Pancreas (tissue), 10 donors: Measurements from ENCODE around the gene RASSF3. TPM values are rescaled to one million over a fixed set of nuclear protein-coding genes. Genes with fewer than 3 reads are reported as not detected.
"Not testable (repeated sequence)": the region's sequence is repeated elsewhere in the genome, so short reads cannot be mapped to it uniquely, and the experiment has no call there.

Experiments
- ATAC-seq, 4 donors: fragments of 200-7000 bp; cut with Tn5 transposase; one replicate each; pipeline versions ENCODE4 v1.8.0 to v1.9.1; 2020; ENCODE audit warnings: mild to moderate bottlenecking in 4 of 4, moderate library complexity in 4 of 4
- DNase-seq, 6 donors: peaks; one replicate each; pipeline ENCODE4 v3.0.0-alpha.2; 2020
- FAIRE-seq: peaks from 2 replicates; lab custom pipeline; 2012; peaks lifted over from hg19 to GRCh38; lab: Jason Lieb, UNC
- H3K27ac ChIP-seq, 4 donors: fragments of 200-600 bp; sonication (generic); 1 replicate in 3 of 4; 2 replicates in 1 of 4; pipeline versions ENCODE4 v1.5.0 to v1.8.0; 2020
- H3K27me3 ChIP-seq, 4 donors: fragments of 200-600 bp; one replicate each; pipeline ENCODE4 v1.8.0; 2021
- H3K36me3 ChIP-seq, 3 donors: fragments of 200-600 bp; sonication (generic) in 1 of 3; one replicate each; pipeline versions ENCODE4 v1.5.0 to v1.8.0; 2020 to 2021
- H3K4me1 ChIP-seq, 3 donors: fragments of 200-600 bp; one replicate each; pipeline ENCODE4 v1.8.0; 2021
- H3K4me3 ChIP-seq, 4 donors: fragments of 200-600 bp; sonication (generic) in 2 of 4; one replicate each; pipeline versions ENCODE4 v1.5.0 to v1.8.0; 2020 to 2021
- H3K9me3 ChIP-seq, 4 donors: fragments of 200-600 bp; one replicate each; pipeline ENCODE4 v1.8.0; 2021
- WGBS, 2 donors: extraction: QIAGEN DNeasy Blood & Tissue Kit; methylation state at CpG; one replicate each; pipeline ENCODE4 v1.1.7; 2013; 5-methylcytosine and 5-hydroxymethylcytosine counted together
- intact Hi-C, 3 donors: fragments of 100-400 bp; cut with DNase I; formaldehyde crosslinking; loops; one replicate each; pipeline versions ENCODE4 v1.11.1 to v1.14.2; 2022
- polyA plus RNA-seq, 2 donors: library from polyadenylated mRNA; stranded (reverse); fragments of 200-250 nt; gene quantifications; one replicate each; pipeline ENCODE4 v1.2.3, GENCODE V29; 2013
- total RNA-seq, 6 donors: library from RNA; stranded (reverse); fragmentation: NEBNext Ultra II Directional in 4 of 6; extraction: Animal tissue kit (Norgen Biotek cat#: 25700) in 4 of 6; gene quantifications; one replicate each; pipeline versions ENCODE4 v1.2.1 to v1.2.4, GENCODE V29; 2021 to 2023
- TF ChIP-seq, protein P1 (sequence below), 4 donors: fragments of 200-600 bp; sonication (generic) in 3 of 4; IDR thresholded peaks; one replicate each; pipeline versions ENCODE4 v1.5.0 to v1.8.0; 2021; ENCODE audit warnings: antibody characterized with exemption in 4 of 4
- donor health status: healthy with polysubstance abuse.
- donor health status: DM: no; HTN: no; CAD: no; lungs with moderate emphysema.
- donor health status: DM: no; HTN: no; CAD: no.
- donor health status: control.
- donor health status: control.
- donor health status: Bipolar disorder and iron deficiency.
- donor health status: DM: yes; HTN: yes; CAD: no.
- donor health status: DM: no; HTN: no; CAD: no.
- donor health status: DM: no; HTN: no; CAD: no.
- donor health status: DM: yes; HTN: yes; CAD: no.

The RASSF3 gene
- total and polyA plus RNA-seq, 8 donors, result 5.2 to 36.5 (median 21.5) TPM

GRCh38 chr12:64611341-64612284 lies 1.3 kb downstream of the RASSF3 start:
- Histone ChIP-seq H3K9me3 (no peaks in the 10 kb centered on the region), H3K4me3 (peak overlapping the region; percentile 86 to 96 (median 90)), H3K36me3 (no peaks in the 10 kb centered on the region), H3K4me1 (peaks cover 0 to 12% (median 0%) of the 10 kb centered on the region in 3 donors), H3K27me3 (no peaks in the 10 kb centered on the region), H3K27ac (peak overlapping the region; percentile 77 to 93 (median 82))
- FAIRE-seq (no peak), ATAC-seq (peak; percentile 53 to 66 (median 61)), DNase-seq (peak; percentile 34 to 79 (median 54))
- intact Hi-C loops, result no loop called here
- WGBS, 2 donors, result 9% methylated on average over 31 of the region's 31 CpGs
- TF ChIP-seq, protein P1, sequence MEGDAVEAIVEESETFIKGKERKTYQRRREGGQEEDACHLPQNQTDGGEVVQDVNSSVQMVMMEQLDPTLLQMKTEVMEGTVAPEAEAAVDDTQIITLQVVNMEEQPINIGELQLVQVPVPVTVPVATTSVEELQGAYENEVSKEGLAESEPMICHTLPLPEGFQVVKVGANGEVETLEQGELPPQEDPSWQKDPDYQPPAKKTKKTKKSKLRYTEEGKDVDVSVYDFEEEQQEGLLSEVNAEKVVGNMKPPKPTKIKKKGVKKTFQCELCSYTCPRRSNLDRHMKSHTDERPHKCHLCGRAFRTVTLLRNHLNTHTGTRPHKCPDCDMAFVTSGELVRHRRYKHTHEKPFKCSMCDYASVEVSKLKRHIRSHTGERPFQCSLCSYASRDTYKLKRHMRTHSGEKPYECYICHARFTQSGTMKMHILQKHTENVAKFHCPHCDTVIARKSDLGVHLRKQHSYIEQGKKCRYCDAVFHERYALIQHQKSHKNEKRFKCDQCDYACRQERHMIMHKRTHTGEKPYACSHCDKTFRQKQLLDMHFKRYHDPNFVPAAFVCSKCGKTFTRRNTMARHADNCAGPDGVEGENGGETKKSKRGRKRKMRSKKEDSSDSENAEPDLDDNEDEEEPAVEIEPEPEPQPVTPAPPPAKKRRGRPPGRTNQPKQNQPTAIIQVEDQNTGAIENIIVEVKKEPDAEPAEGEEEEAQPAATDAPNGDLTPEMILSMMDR (IDR thresholded peaks at IDR 0.05), result no peak

- DNase-seq, result no peak
- Histone ChIP-seq H3K27me3 (no peaks in the 10 kb centered on the region), H3K9me3 (no peaks in the 10 kb centered on the region), H3K36me3 (no peaks in the 10 kb centered on the region), H3K4me3 (peak overlapping the region in 1 of 4 donors; percentile 96), H3K27ac (no peak overlapping the region), H3K4me1 (peaks cover 0 to 12% (median 0%) of the 10 kb centered on the region in 3 donors)
- no peak for ATAC-seq
- intact Hi-C loops, result no loop called here
- TF ChIP-seq, protein P1 (IDR thresholded peaks at IDR 0.05), result no peak
- 32 to 42% methylated on average over 4 of the region's 4 CpGs for WGBS, 2 donors
- no peak for FAIRE-seq
Observed at GRCh38 chr12:64612843-64613242, 2.5 kb downstream of the RASSF3 start.

GRCh38 chr12:64613775-64614398 lies 3.6 kb downstream of the RASSF3 start:
- ATAC-seq, H3K27ac ChIP-seq, intact Hi-C loops, H3K27me3 ChIP-seq, H3K9me3 ChIP-seq, H3K36me3 ChIP-seq, FAIRE-seq, H3K4me3 ChIP-seq, DNase-seq: not testable (repeated sequence)
- H3K4me1 ChIP-seq, result peaks cover 0 to 20% (median 0%) of the 10 kb centered on the region in 3 donors
- 92 to 95% methylated on average over 19 of the region's 19 CpGs for WGBS, 2 donors

GRCh38 chr12:64616201-64616600 lies 5.9 kb downstream of the RASSF3 start:
- Histone ChIP-seq H3K4me1 (peaks cover 0 to 32% (median 0%) of the 10 kb centered on the region in 3 donors), H3K9me3 (no peaks in the 10 kb centered on the region), H3K36me3 (no peaks in the 10 kb centered on the region), H3K27ac (no peak overlapping the region), H3K27me3 (no peaks in the 10 kb centered on the region), H3K4me3 (no peak overlapping the region)
- FAIRE-seq, result no peak
- intact Hi-C loops, result no loop called here
- no peak for DNase-seq
- 47 to 49% methylated on average over 3 of the region's 3 CpGs for WGBS, 2 donors
- no peak for ATAC-seq
- TF ChIP-seq, protein P1 (IDR thresholded peaks at IDR 0.05), result no peak

DNA sequence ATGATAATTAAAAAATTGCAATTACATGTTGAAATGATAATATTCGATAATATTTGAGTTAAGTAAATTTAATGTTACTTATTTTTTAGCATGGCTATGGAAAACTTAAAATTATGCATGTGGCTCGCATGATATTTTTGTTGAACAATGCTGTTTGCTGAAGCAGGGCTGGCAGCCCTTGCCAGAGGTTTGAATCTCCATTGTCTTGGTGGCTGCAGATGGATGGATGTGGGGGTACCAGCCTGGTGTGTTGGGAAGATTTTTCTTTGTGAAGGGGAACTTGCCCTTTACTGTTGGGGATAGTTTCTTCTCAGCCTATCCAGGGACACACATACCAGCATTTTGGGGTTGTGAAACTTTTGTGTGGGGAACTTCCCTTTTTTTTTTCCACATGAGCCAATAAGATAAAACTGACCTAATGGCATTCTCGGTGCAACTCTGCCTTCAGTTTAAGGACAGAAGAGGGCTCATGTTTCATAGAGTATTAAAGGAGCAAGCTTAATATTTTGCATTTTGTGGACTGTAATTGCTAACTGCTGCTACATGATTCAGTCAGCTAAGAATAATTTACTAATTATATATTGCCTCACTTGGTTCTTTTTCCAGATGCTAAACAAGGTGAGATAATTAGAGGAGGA lies 8.8 kb downstream of the RASSF3 start:
- Histone ChIP-seq H3K27ac (peak overlapping the region in 2 of 4 donors; percentile 10 to 35), H3K4me1 (peaks cover 0 to 31% (median 0%) of the 10 kb centered on the region in 3 donors), H3K9me3 (no peaks in the 10 kb centered on the region), H3K27me3 (no peaks in the 10 kb centered on the region), H3K4me3 (no peak overlapping the region), H3K36me3 (no peaks in the 10 kb centered on the region)
- ATAC-seq, result peak in 3 of 4 donors; percentile 61 to 76 (median 70)
- 44 to 51% methylated on average over 3 of the region's 3 CpGs for WGBS, 2 donors
- intact Hi-C loops, result no loop called here
- TF ChIP-seq, protein P1 (IDR thresholded peaks at IDR 0.05), result no peak
- DNase-seq, result no peak
- FAIRE-seq, result no peak
